OCI-LY3 (cell line): ENCODE results near the gene ABHD17A.
A peak's percentile ranks its signal among the peaks of the same experiment; 100 is the strongest.

ENCODE experiments used
- H2AFZ ChIP-seq: fragments of 200-600, 300-600 bp; shearing (Covaris generic); 2 replicates; pipeline ENCODE4 v1.6.0; 2014; ENCODE audit warnings: antibody characterized with exemption, low read depth, low read length
- H3K27ac ChIP-seq: fragments of 200-600, 300-600 bp; sonication (generic); 2 replicates; pipeline ENCODE4 v1.5.1; 2014; ENCODE audit warnings: mild to moderate bottlenecking, low read length, moderate library complexity, mixed read lengths
- H3K27me3 ChIP-seq: fragments of 200-600, 300-600 bp; sonication (generic); 2 replicates; pipeline ENCODE4 v1.6.1; 2014; ENCODE audit warnings: low read depth, low read length, mixed read lengths
- H3K36me3 ChIP-seq: fragments of 200-600, 300-600 bp; sonication (generic); replicated peaks from 2 replicates; pipeline ENCODE3; 2014; ENCODE audit warnings: low read depth, low read length, mixed read lengths
- H3K4me1 ChIP-seq: fragments of 300-600, 200-600 bp; sonication (generic); 2 replicates; pipeline ENCODE4 v1.6.1; 2014; ENCODE audit warnings: low read length, mixed read lengths
- H3K4me2 ChIP-seq: fragments of 200-600, 300-600 bp; sonication (generic); 2 replicates; pipeline ENCODE4 v1.6.1; 2014; ENCODE audit warnings: low read length, mixed read lengths
- H3K4me3 ChIP-seq: fragments of 300-600, 200-600 bp; sonication (generic); 2 replicates; pipeline ENCODE4 v1.5.1; 2014; ENCODE audit warnings: antibody characterized with exemption, mild to moderate bottlenecking, low read length, moderate library complexity
- H3K79me2 ChIP-seq: fragments of 300-600, 200-600 bp; shearing (Covaris generic); 2 replicates; pipeline ENCODE4 v1.6.1; 2014; ENCODE audit warnings: mild to moderate bottlenecking, low read length, mixed read lengths
- H3K9ac ChIP-seq: fragments of 300-600, 200-600 bp; shearing (Covaris generic); 2 replicates; pipeline ENCODE4 v1.6.0; 2014; ENCODE audit warnings: mild to moderate bottlenecking, low read length, moderate library complexity
- H3K9me3 ChIP-seq: fragments of 200-600, 300-600 bp; shearing (Covaris generic); 2 replicates; pipeline ENCODE4 v1.6.1; 2014; ENCODE audit warnings: low read length, mixed read lengths; ENCODE audit not compliant: insufficient read depth
- H4K20me1 ChIP-seq: fragments of 200-600, 300-600 bp; sonication (generic); 2 replicates; pipeline ENCODE4 v1.6.1; 2016; ENCODE audit warnings: low read length, mixed read lengths; ENCODE audit not compliant: insufficient read depth
- EZH2phosphoT487 ChIP-seq: fragments of 200-600 bp; shearing (Covaris generic); IDR thresholded peaks from 2 replicates; pipeline ENCODE4 v1.6.1; 2018; ENCODE audit warnings: antibody characterized with exemption, mixed run types, low read depth
- TF ChIP-seq, protein P1 (sequence below): fragments of 200-600, 300-600 bp; sonication (generic); IDR thresholded peaks from 2 replicates; pipeline ENCODE4 v1.5.1; 2014; ENCODE audit warnings: antibody characterized with exemption, low read length, low read depth

The ABHD17A gene

DNA sequence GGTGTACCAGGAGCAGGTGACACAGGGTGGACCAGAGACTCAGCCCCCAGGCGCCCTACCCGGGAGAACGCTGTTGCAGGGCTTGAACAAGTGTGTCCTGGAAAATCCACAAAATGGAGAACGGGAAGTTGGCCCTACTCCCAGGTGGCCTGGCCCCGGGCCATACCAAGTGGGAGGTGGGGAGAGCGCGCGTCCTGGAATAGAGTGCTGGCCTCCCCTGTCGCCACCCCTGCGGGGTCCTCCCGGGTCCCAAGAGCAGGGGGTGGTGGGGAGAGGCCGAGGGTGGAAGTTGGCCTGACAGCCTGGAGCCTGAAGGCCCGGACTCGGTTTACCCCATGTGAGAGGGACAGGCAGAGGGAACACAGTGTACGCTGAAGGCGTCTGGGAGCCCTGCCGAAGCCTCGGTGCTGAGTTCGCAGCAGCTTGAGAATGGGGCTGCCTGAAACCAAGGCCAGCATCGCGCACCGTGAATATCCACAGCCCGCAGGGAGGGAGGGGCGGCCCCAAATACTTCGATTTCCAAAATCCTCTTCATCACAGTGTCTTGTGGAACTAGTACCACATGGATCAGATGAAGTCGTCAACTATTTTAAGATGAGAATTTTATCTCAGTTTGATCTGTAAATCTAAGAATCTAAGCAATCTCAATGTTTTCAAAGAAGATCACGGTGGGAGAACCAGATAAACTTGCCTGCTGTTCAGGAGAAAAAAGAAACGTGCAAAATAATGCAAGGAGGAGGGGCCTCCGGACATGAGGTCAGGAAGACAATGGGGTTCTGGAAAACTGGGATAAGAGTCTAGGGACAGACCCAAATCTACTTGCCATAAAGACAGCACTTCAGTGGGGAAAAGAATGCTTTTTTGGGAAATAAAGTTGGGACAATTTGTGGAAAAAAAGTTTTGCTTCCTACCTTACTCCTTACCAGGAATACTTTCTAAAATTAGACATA, 11.5 kb downstream of the ABHD17A start:
- H3K27me3 ChIP-seq: no peaks in the 10 kb centered on the region
- peak overlapping the region; percentile 90 for H3K4me3 ChIP-seq
- no peaks in the 10 kb centered on the region for H3K9me3 ChIP-seq
- peak overlapping the region; percentile 77 for H3K4me2 ChIP-seq
- H3K4me1 ChIP-seq: peaks cover 13% of the 10 kb centered on the region
- TF ChIP-seq, protein P1, sequence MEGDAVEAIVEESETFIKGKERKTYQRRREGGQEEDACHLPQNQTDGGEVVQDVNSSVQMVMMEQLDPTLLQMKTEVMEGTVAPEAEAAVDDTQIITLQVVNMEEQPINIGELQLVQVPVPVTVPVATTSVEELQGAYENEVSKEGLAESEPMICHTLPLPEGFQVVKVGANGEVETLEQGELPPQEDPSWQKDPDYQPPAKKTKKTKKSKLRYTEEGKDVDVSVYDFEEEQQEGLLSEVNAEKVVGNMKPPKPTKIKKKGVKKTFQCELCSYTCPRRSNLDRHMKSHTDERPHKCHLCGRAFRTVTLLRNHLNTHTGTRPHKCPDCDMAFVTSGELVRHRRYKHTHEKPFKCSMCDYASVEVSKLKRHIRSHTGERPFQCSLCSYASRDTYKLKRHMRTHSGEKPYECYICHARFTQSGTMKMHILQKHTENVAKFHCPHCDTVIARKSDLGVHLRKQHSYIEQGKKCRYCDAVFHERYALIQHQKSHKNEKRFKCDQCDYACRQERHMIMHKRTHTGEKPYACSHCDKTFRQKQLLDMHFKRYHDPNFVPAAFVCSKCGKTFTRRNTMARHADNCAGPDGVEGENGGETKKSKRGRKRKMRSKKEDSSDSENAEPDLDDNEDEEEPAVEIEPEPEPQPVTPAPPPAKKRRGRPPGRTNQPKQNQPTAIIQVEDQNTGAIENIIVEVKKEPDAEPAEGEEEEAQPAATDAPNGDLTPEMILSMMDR: no peak
- TF ChIP-seq EZH2phosphoT487: no peak
- H4K20me1 ChIP-seq: peaks cover 24% of the 10 kb centered on the region
- H3K36me3 ChIP-seq: peaks cover 34% of the 10 kb centered on the region
- H3K9ac ChIP-seq: peak overlapping the region; percentile 94
- H2AFZ ChIP-seq: no peak overlapping the region
- peaks cover 55% of the 10 kb centered on the region for H3K79me2 ChIP-seq
- H3K27ac ChIP-seq: no peak overlapping the region

DNA sequence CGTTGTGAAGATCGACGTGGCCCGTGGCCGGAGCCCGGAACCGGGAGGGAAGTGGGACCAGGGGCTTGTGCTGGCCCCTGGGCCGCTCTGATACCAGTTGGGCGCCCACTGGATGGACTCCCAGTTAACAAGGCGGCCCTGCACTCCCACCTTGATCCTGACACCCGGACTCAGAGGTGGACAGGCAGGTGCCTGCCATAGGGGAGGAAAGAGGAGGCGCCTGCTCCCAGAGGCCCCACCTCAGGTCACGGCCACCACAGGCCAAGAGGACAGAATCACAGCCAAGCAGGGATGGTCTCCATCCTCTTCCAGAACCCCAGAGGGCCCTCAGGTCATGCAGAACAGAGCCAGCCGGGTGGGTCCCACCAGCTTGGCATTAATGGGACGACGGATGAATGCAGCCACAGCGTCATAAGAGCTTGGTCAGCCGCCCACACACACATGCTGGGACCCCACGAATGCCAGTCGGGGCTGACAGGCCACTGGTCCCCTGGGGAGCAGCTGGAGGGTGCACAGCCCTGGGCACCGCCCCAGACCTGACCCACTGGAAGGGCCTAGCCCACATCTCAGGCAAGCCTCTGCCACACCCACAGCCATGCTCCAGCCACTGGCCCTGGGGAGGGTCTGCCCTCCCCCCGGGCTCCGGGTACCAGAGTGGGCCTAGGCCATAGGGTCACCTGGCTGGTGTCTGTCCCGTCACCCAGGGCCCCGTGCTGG, 12.3 kb downstream of the ABHD17A start:
- H2AFZ ChIP-seq: no peak overlapping the region
- H4K20me1 ChIP-seq: peaks cover 24% of the 10 kb centered on the region
- no peak overlapping the region for H3K4me3 ChIP-seq
- peaks cover 34% of the 10 kb centered on the region for H3K36me3 ChIP-seq
- H3K27me3 ChIP-seq: no peaks in the 10 kb centered on the region
- no peaks in the 10 kb centered on the region for H3K9me3 ChIP-seq
- no peak overlapping the region for H3K9ac ChIP-seq
- H3K79me2 ChIP-seq: peaks cover 55% of the 10 kb centered on the region
- H3K4me2 ChIP-seq: no peak overlapping the region
- TF ChIP-seq, protein P1: no peak
- TF ChIP-seq EZH2phosphoT487: no peak
- peaks cover 13% of the 10 kb centered on the region for H3K4me1 ChIP-seq
- H3K27ac ChIP-seq: no peak overlapping the region

DNA sequence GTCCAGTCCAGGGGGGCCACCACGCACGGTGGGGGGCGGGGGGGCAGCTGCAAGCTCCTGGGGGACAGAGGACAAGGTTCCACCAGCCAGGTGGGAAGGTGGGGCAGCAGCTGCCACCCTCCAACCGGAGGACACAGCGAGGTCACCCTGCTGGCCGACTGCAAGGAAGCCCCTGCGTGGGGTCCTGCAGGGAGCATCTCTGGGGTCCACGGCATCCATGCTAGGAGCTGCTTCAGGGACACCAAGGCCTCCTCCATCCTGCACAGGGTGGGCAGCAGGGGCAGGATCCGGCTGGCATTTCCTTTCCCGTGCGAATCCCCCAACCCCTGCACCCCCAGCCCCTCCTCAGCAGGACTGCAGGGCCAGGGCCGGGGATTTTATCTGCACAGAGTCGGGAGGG, 13.7 kb downstream of the ABHD17A start:
- Histone ChIP-seq H4K20me1 (peaks cover 24% of the 10 kb centered on the region), H3K4me3 (no peak overlapping the region), H3K79me2 (peaks cover 55% of the 10 kb centered on the region), H3K27ac (no peak overlapping the region), H3K36me3 (peaks cover 37% of the 10 kb centered on the region), H3K4me2 (no peak overlapping the region), H2AFZ (no peak overlapping the region), H3K4me1 (peaks cover 12% of the 10 kb centered on the region), H3K27me3 (no peaks in the 10 kb centered on the region), H3K9ac (no peak overlapping the region), H3K9me3 (no peaks in the 10 kb centered on the region)
- TF ChIP-seq, protein P1: no peak
- no peak for TF ChIP-seq EZH2phosphoT487

DNA sequence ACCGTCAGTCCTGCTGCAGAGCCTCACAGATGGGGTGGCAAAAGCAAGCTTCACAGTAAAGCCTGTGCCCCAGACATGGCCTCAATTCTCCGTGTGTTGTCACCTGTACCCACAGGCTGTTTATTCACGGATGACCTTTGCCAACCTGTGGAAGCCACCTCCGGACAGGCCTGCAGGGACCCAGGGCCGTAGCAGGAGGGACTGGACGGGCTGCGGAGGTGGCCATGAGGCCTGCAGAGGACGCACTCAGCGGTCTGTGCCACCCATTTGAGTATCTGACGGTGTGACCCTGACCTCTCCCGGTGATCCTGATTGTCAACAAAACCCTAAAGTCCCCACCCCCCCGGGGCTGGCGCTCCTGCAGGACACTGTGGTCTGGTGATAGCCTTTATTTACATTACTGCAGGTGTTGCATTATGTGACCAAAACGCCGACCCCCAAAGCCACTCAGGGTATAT, 14.1 kb downstream of the ABHD17A start:
- Histone ChIP-seq H3K9ac (no peak overlapping the region), H3K36me3 (peaks cover 37% of the 10 kb centered on the region), H3K27me3 (no peaks in the 10 kb centered on the region), H3K27ac (no peak overlapping the region), H3K79me2 (peaks cover 55% of the 10 kb centered on the region), H3K4me2 (no peak overlapping the region), H4K20me1 (peaks cover 24% of the 10 kb centered on the region), H3K9me3 (no peaks in the 10 kb centered on the region), H2AFZ (no peak overlapping the region), H3K4me1 (peaks cover 8% of the 10 kb centered on the region), H3K4me3 (no peak overlapping the region)
- TF ChIP-seq, protein P1: no peak
- no peak for TF ChIP-seq EZH2phosphoT487
